HepG2 (cell line): Measurements from ENCODE around the gene SF3A2. TPM values are rescaled to one million over a fixed set of nuclear protein-coding genes. Genes with fewer than 3 reads are reported as not detected.

Source experiments
- AKAP8 ChIP-seq: sonication (generic); formaldehyde crosslinking; IDR thresholded peaks from 2 replicates; pipeline ENCODE4 v1.5.1; 2020; ENCODE audit warnings: mild to moderate bottlenecking, missing genetic modification reagents
- BRCA1 ChIP-seq: sonication (generic); formaldehyde crosslinking; IDR thresholded peaks from 2 replicates; pipeline ENCODE4 v1.4.0; 2020; ENCODE audit warnings: missing genetic modification reagents
- KDM2A ChIP-seq: sonication (generic); formaldehyde crosslinking; IDR thresholded peaks from 2 replicates; pipeline ENCODE4 v1.4.0; 2020; ENCODE audit warnings: low read depth, missing genetic modification reagents, borderline replicate concordance
- MAF1 ChIP-seq: sonication (generic); formaldehyde crosslinking; IDR thresholded peaks from 2 replicates; pipeline ENCODE4 v1.5.0; 2020; ENCODE audit warnings: missing genetic modification reagents, borderline replicate concordance
- NAIF1 ChIP-seq: sonication (generic); formaldehyde crosslinking; IDR thresholded peaks from 2 replicates; pipeline ENCODE4 v1.5.0; 2020; ENCODE audit warnings: mild to moderate bottlenecking, missing genetic modification reagents, borderline replicate concordance
- NFYC ChIP-seq: IDR thresholded peaks from 2 replicates; pipeline ENCODE4 v1.6.1; 2016; ENCODE audit warnings: missing genetic modification reagents, missing compliant biosample characterization
- PATZ1 ChIP-seq: sonication (generic); formaldehyde crosslinking; IDR thresholded peaks from 2 replicates; pipeline ENCODE4 v1.4.0; 2020; ENCODE audit warnings: missing genetic modification reagents
- POLR2A ChIP-seq, 2 experiments: IDR thresholded peaks; 2 replicates each; pipeline ENCODE4 v1.6.1; 2011; ENCODE audit warnings: low read depth in 2 of 2, low read length in 2 of 2, mild to moderate bottlenecking in 1 of 2, moderate library complexity in 1 of 2; ENCODE audit not compliant: insufficient read depth in 1 of 2
- PPARG ChIP-seq: conservative IDR thresholded peaks from 2 replicates; pipeline ENCODE4 v1.6.1; 2016; ENCODE audit warnings: missing biosample characterization, missing genetic modification reagents
- REXO4 ChIP-seq: sonication (generic); formaldehyde crosslinking; IDR thresholded peaks from 2 replicates; pipeline ENCODE4 v1.8.0; 2022; ENCODE audit warnings: missing genetic modification reagents, mild to moderate bottlenecking, borderline replicate concordance
- RFX5 ChIP-seq: IDR thresholded peaks from 2 replicates; pipeline ENCODE4 v1.6.1; 2011; ENCODE audit warnings: low read depth, low read length, improper control_type of control experiment
- SAP130 ChIP-seq: IDR thresholded peaks from 2 replicates; pipeline ENCODE4 v1.6.1; 2016; ENCODE audit warnings: low read depth
- TFDP1 ChIP-seq: IDR thresholded peaks from 2 replicates; pipeline ENCODE4 v1.6.1; 2016; ENCODE audit warnings: missing compliant biosample characterization, missing genetic modification reagents, borderline replicate concordance
- WIZ ChIP-seq: sonication (generic); formaldehyde crosslinking; IDR thresholded peaks from 2 replicates; pipeline ENCODE4 v1.5.1; 2020; ENCODE audit warnings: mild to moderate bottlenecking, missing genetic modification reagents
- ZFP90 ChIP-seq: sonication (generic); formaldehyde crosslinking; IDR thresholded peaks from 2 replicates; pipeline ENCODE4 v1.8.0; 2022; ENCODE audit warnings: missing genetic modification reagents, mild to moderate bottlenecking, inconsistent platforms, borderline replicate concordance
- ZNF235 ChIP-seq: sonication (generic); formaldehyde crosslinking; IDR thresholded peaks from 2 replicates; pipeline ENCODE4 v1.8.1; 2023; ENCODE audit warnings: mild to moderate bottlenecking, missing genetic modification reagents, borderline replicate concordance
- ZNF275 ChIP-seq: sonication (generic); formaldehyde crosslinking; IDR thresholded peaks from 2 replicates; pipeline ENCODE4 v1.8.0; 2022; ENCODE audit warnings: missing genetic modification reagents, mild to moderate bottlenecking, inconsistent platforms, borderline replicate concordance
- ZNF549 ChIP-seq: sonication (generic); formaldehyde crosslinking; IDR thresholded peaks from 2 replicates; pipeline ENCODE4 v1.5.0; 2020; ENCODE audit warnings: missing genetic modification reagents
- ZNF691 ChIP-seq: sonication (generic); formaldehyde crosslinking; IDR thresholded peaks from 2 replicates; pipeline ENCODE4 v1.4.0; 2020; ENCODE audit warnings: missing genetic modification reagents, low read depth, mild to moderate bottlenecking, borderline replicate concordance
- ZSCAN21 ChIP-seq: sonication (generic); formaldehyde crosslinking; IDR thresholded peaks from 2 replicates; pipeline ENCODE4 v1.8.0; 2022; ENCODE audit warnings: mild to moderate bottlenecking, missing genetic modification reagents, moderate library complexity, borderline replicate concordance
- polyA plus RNA-seq, 8 experiments: library from polyadenylated mRNA; depleted of rRNA in 3 of 8; stranded (reverse) in 7 of 8; unstranded in 1 of 8; fragments of >200 nt; fragmentation: Illumina TruSeq in 4 of 8; extraction: Trizol in 4 of 8; gene quantifications; 2 replicates each; pipeline versions ENCODE4 v1.2.1 to v1.2.3, GENCODE V29; 2011 to 2016; ENCODE audit warnings: low read depth in 4 of 8, missing spikeins in 1 of 8, mixed read lengths in 1 of 8; ENCODE audit not compliant: insufficient read depth in 1 of 8
- total RNA-seq, 5 experiments: library from RNA; depleted of rRNA; stranded (reverse); fragments of >200 nt; fragmentation: Illumina TruSeq; extraction: Trizol; gene quantifications; 2 replicates each; pipeline ENCODE4 v1.2.3, GENCODE V29; 2016; ENCODE audit warnings: low read depth in 1 of 5
- TF ChIP-seq, protein P1 (sequence below): sonication (generic); formaldehyde crosslinking; conservative IDR thresholded peaks from 2 replicates; pipeline ENCODE4 v1.4.0; 2020; ENCODE audit warnings: missing genetic modification reagents
- TF ChIP-seq, protein P2 (sequence below): sonication (generic); formaldehyde crosslinking; IDR thresholded peaks from 2 replicates; pipeline ENCODE4 v1.5.0; 2020; ENCODE audit warnings: missing genetic modification reagents

Gene SF3A2
- total and polyA plus RNA-seq, 2 of the 13 experiments (the other 11 are each of a cell fraction or from before 2014, with no cell fraction given): 8.6 to 8.8 TPM

GRCh38 chr19:2273356-2274184 lies 36.9 kb downstream of the SF3A2 start (continued):
- peak; percentile 100 for TF ChIP-seq KDM2A (CRISPR knock-in tag)
- TF ChIP-seq PPARG (CRISPR knock-in tag): peak; percentile 54; the same call in 1 of the 2 replicates
- TF ChIP-seq ZSCAN21 (CRISPR knock-in tag): peak; percentile 77; the same call in 1 of the 2 replicates
- TF ChIP-seq TFDP1 (CRISPR knock-in tag): peak; percentile 30; the same call in 1 of the 2 replicates
- TF ChIP-seq ZNF691: 0 out of 2 replicates have a peak, but pooled peaks have one; percentile 66
- peak; percentile 87 for TF ChIP-seq SAP130 (CRISPR knock-in tag)
- no peak for TF ChIP-seq BRCA1
- 0 out of 2 replicates have a peak, but pooled peaks have one; percentile 14 for TF ChIP-seq RFX5
- TF ChIP-seq, protein P1, sequence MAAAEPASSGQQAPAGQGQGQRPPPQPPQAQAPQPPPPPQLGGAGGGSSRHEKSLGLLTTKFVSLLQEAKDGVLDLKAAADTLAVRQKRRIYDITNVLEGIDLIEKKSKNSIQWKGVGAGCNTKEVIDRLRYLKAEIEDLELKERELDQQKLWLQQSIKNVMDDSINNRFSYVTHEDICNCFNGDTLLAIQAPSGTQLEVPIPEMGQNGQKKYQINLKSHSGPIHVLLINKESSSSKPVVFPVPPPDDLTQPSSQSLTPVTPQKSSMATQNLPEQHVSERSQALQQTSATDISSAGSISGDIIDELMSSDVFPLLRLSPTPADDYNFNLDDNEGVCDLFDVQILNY (CRISPR knock-in tag): no peak
- TF ChIP-seq ZNF275: no peak; the same call in 1 of the 2 replicates
- peak; percentile 53; the same call in 1 of the 2 replicates for TF ChIP-seq MAF1 (CRISPR knock-in tag)
- TF ChIP-seq NAIF1 (CRISPR knock-in tag): no peak
- TF ChIP-seq ZNF549 (CRISPR knock-in tag): no peak
- no peak for TF ChIP-seq NFYC (CRISPR knock-in tag)
- TF ChIP-seq POLR2A (IDR thresholded peaks at IDR 0.05; ENCODE audit: insufficient read depth in 1 of 2, low read depth in 2 of 2, low read length in 2 of 2): peak in 1 of 2 experiments; percentile 65; a peak in 2 of 4 replicates
- no peak for TF ChIP-seq REXO4 (CRISPR knock-in tag)
- peak; percentile 59 for TF ChIP-seq PATZ1 (CRISPR knock-in tag)
- no peak for TF ChIP-seq WIZ (CRISPR knock-in tag)
- 0 out of 2 replicates have a peak, but pooled peaks have one; percentile 73 for TF ChIP-seq ZNF235 (CRISPR knock-in tag)
- 0 out of 2 replicates have a peak, but pooled peaks have one; percentile 13 for TF ChIP-seq ZFP90 (CRISPR knock-in tag)
- peak; percentile 100 for TF ChIP-seq AKAP8 (CRISPR knock-in tag)
- TF ChIP-seq, protein P2, sequence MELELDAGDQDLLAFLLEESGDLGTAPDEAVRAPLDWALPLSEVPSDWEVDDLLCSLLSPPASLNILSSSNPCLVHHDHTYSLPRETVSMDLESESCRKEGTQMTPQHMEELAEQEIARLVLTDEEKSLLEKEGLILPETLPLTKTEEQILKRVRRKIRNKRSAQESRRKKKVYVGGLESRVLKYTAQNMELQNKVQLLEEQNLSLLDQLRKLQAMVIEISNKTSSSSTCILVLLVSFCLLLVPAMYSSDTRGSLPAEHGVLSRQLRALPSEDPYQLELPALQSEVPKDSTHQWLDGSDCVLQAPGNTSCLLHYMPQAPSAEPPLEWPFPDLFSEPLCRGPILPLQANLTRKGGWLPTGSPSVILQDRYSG (CRISPR knock-in tag): no peak
